Left kidney (tissue), 8 donors: Measurements from ENCODE around the gene SPCS3. TPM values are rescaled to one million over a fixed set of nuclear protein-coding genes. Genes with fewer than 3 reads are reported as not detected.
"Not testable (repeated sequence)": the region's sequence is repeated elsewhere in the genome, so short reads cannot be mapped to it uniquely, and the experiment has no call there.

Experiments
- DNase-seq: peaks from one replicate; pipeline ENCODE4 v3.0.0-alpha.2; 2013
- long read RNA-seq, 8 donors: transcript quantifications; one replicate each; lab custom pipeline, GENCODE V29; 2026
- polyA plus RNA-seq: library from polyadenylated mRNA; unstranded; fragments of 120-200 nt; gene quantifications from one replicate; pipeline ENCODE4 v1.2.1, GENCODE V29; 2013; ENCODE audit not compliant: insufficient read length

Gene SPCS3
- polyA plus RNA-seq: 111 TPM
- long read RNA-seq, donor 1, full-length matches to known transcripts: 52 of 52 reads
- long read RNA-seq, donor 1, partial matches to known transcripts: 0 of 52 reads
- long read RNA-seq, donor 1, other reads (novel, unspliced or antisense): 0 of 52 reads
- long read RNA-seq, donor 2, full-length matches to known transcripts: 45 of 111 reads
- long read RNA-seq, donor 2, partial matches to known transcripts: 61 of 111 reads
- long read RNA-seq, donor 2, other reads (novel, unspliced or antisense): 5 of 111 reads
- long read RNA-seq, donor 3, full-length matches to known transcripts: 31 of 31 reads
- long read RNA-seq, donor 3, partial matches to known transcripts: 0 of 31 reads
- long read RNA-seq, donor 3, other reads (novel, unspliced or antisense): 0 of 31 reads
- long read RNA-seq, donor 4, full-length matches to known transcripts: 3 of 3 reads
- long read RNA-seq, donor 4, partial matches to known transcripts: 0 of 3 reads
- long read RNA-seq, donor 4, other reads (novel, unspliced or antisense): 0 of 3 reads
- long read RNA-seq, donor 5, full-length matches to known transcripts: 40 of 40 reads
- long read RNA-seq, donor 5, partial matches to known transcripts: 0 of 40 reads
- long read RNA-seq, donor 5, other reads (novel, unspliced or antisense): 0 of 40 reads
- long read RNA-seq, donor 6, full-length matches to known transcripts: 56 of 56 reads
- long read RNA-seq, donor 6, partial matches to known transcripts: 0 of 56 reads
- long read RNA-seq, donor 6, other reads (novel, unspliced or antisense): 0 of 56 reads
- long read RNA-seq, donor 7, full-length matches to known transcripts: 74 of 85 reads
- long read RNA-seq, donor 7, partial matches to known transcripts: 5 of 85 reads
- long read RNA-seq, donor 7, other reads (novel, unspliced or antisense): 6 of 85 reads
- long read RNA-seq, donor 8, full-length matches to known transcripts: 15 of 15 reads
- long read RNA-seq, donor 8, partial matches to known transcripts: 0 of 15 reads
- long read RNA-seq, donor 8, other reads (novel, unspliced or antisense): 0 of 15 reads

GRCh38 chr4:176319704-176320339 lies at the start of gene SPCS3:
Gene SPCS3 (plus strand): TSS chr4:176319966. CDS start chr4:176320077, 111 bp downstream.
- peak; percentile 98 for DNase-seq

- DNase-seq: peak; percentile 18
Measured at GRCh38 chr4:176270669-176271068, 49.1 kb upstream of the SPCS3 start.

- DNase-seq: no peak
Measured at GRCh38 chr4:176271749-176272148, 48.0 kb upstream of the SPCS3 start.

- no peak for DNase-seq
Measured at GRCh38 chr4:176272799-176273198, 47.0 kb upstream of the SPCS3 start.

GRCh38 chr4:176273736-176274135 lies 46.0 kb upstream of the SPCS3 start:
- no peak for DNase-seq

- DNase-seq: no peak
Measured at GRCh38 chr4:176274441-176274840, 45.3 kb upstream of the SPCS3 start.

GRCh38 chr4:176276710-176277109 lies 43.1 kb upstream of the SPCS3 start:
- DNase-seq: no peak

- peak; percentile 35 for DNase-seq
Measured at GRCh38 chr4:176277162-176277904, 42.4 kb upstream of the SPCS3 start.

GRCh38 chr4:176279560-176279959 lies 40.2 kb upstream of the SPCS3 start:
- DNase-seq: not testable (repeated sequence)

- no peak for DNase-seq
Measured at GRCh38 chr4:176286728-176287127, 33.0 kb upstream of the SPCS3 start.

- DNase-seq: no peak
Measured at GRCh38 chr4:176287546-176287945, 32.2 kb upstream of the SPCS3 start.

GRCh38 chr4:176288020-176288419 lies 31.7 kb upstream of the SPCS3 start:
- no peak for DNase-seq

- DNase-seq: no peak
Measured at GRCh38 chr4:176289561-176289960, 30.2 kb upstream of the SPCS3 start.

- DNase-seq: no peak
Measured at GRCh38 chr4:176290520-176290919, 29.2 kb upstream of the SPCS3 start.

GRCh38 chr4:176291748-176292147 lies 28.0 kb upstream of the SPCS3 start:
- no peak for DNase-seq

GRCh38 chr4:176292920-176293319 lies 26.8 kb upstream of the SPCS3 start:
- no peak for DNase-seq

GRCh38 chr4:176293660-176294059 lies 26.1 kb upstream of the SPCS3 start:
- DNase-seq: no peak

- not testable (repeated sequence) for DNase-seq
Measured at GRCh38 chr4:176295907-176296306, 23.9 kb upstream of the SPCS3 start.

GRCh38 chr4:176298664-176299063 lies 21.1 kb upstream of the SPCS3 start:
- no peak for DNase-seq

- DNase-seq: no peak
Measured at GRCh38 chr4:176300036-176300435, 19.7 kb upstream of the SPCS3 start.

- no peak for DNase-seq
Measured at GRCh38 chr4:176300565-176300964, 19.2 kb upstream of the SPCS3 start.
